ENCODE results near the gene ATP10A. TPM values are rescaled to one million over a fixed set of nuclear protein-coding genes. Genes with fewer than 3 reads are reported as not detected.

Gene ATP10A
- total and polyA plus RNA-seq, 12 donors, result 0.67 to 31.8 (median 16.1) TPM

DNA sequence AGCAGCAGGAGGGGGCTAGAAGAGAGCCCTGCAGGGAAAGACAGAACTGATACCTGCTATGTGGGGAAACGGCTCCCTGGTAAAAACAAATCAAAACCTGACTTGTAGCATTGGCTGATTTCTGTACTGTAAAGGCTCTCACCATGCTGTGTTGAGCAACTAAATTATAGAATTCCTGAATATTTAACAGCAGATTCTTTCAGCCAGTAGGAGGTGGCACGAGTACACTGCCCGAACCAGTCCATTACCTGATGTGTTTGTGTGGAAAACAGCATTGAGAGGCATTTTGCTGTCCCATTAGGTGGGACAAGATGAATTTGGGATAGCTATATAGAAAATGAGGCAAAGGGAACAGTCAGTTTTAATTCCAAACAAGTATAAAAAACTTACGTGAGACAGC, 201.2 kb downstream of the ATP10A start:
- H3K4me3 ChIP-seq, result no peak overlapping the region
- intact Hi-C loops (cut with DNase I), result no loop called here
- DNase-seq, result no peak
- H3K9me3 ChIP-seq (replicated peaks in 1 of 3), result no peaks in the 10 kb centered on the region
- peak overlapping the region in 1 of 5 donors; percentile 56 for H3K27ac ChIP-seq
- no peaks in the 10 kb centered on the region for H3K27me3 ChIP-seq
- WGBS, 4 donors, result 48 to 61% (median 53%) methylated on average over 4 of the region's 4 CpGs
- no peaks in the 10 kb centered on the region for H3K36me3 ChIP-seq (replicated peaks in 1 of 2)
- TF ChIP-seq, protein P1, sequence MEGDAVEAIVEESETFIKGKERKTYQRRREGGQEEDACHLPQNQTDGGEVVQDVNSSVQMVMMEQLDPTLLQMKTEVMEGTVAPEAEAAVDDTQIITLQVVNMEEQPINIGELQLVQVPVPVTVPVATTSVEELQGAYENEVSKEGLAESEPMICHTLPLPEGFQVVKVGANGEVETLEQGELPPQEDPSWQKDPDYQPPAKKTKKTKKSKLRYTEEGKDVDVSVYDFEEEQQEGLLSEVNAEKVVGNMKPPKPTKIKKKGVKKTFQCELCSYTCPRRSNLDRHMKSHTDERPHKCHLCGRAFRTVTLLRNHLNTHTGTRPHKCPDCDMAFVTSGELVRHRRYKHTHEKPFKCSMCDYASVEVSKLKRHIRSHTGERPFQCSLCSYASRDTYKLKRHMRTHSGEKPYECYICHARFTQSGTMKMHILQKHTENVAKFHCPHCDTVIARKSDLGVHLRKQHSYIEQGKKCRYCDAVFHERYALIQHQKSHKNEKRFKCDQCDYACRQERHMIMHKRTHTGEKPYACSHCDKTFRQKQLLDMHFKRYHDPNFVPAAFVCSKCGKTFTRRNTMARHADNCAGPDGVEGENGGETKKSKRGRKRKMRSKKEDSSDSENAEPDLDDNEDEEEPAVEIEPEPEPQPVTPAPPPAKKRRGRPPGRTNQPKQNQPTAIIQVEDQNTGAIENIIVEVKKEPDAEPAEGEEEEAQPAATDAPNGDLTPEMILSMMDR (IDR thresholded peaks at IDR 0.05), result peak in 2 of 6 experiments; percentile 9 to 26
- no peak for TF ChIP-seq POLR2A (IDR thresholded peaks at IDR 0.05)
- H3K4me1 ChIP-seq (replicated peaks in 1 of 2), result no peaks in the 10 kb centered on the region

DNA sequence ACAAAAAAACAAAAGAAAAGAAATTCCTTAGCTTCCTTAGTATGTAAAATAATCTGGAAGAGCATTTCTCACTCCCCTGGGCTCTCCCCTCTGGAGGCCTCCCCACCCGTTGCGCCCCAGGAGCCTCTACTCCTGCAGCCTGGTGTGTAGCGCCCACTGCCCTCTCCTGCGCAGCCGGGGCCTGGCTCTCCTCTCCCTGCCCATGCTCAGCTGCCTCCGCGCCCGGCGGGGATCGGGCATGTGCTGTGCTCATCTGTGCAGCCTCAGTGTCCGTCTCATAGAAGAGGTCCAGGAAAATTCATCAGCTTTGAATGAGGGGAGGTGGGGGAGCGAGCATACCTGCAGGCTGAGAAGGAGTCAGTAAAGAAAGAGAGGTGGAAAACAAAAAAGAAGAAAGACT, 203.9 kb downstream of the ATP10A start:
- no peak for DNase-seq
- 92 to 99% (median 96%) methylated on average over 12 of the region's 12 CpGs for WGBS, 4 donors
- TF ChIP-seq POLR2A (IDR thresholded peaks at IDR 0.05), result no peak
- TF ChIP-seq, protein P1 (IDR thresholded peaks at IDR 0.05), result no peak
- Histone ChIP-seq H3K4me3 (no peak overlapping the region), H3K27ac (no peak overlapping the region), H3K9me3 (replicated peaks in 1 of 3) (no peaks in the 10 kb centered on the region), H3K27me3 (no peaks in the 10 kb centered on the region), H3K36me3 (replicated peaks in 1 of 2) (no peaks in the 10 kb centered on the region), H3K4me1 (replicated peaks in 1 of 2) (no peaks in the 10 kb centered on the region)
- intact Hi-C loops (cut with DNase I), result loop anchor here in 1 of 2 donors (10.0 kb wide), 1 partner anchor 64 kb away; no protein-coding TSS in a partner anchor

DNA sequence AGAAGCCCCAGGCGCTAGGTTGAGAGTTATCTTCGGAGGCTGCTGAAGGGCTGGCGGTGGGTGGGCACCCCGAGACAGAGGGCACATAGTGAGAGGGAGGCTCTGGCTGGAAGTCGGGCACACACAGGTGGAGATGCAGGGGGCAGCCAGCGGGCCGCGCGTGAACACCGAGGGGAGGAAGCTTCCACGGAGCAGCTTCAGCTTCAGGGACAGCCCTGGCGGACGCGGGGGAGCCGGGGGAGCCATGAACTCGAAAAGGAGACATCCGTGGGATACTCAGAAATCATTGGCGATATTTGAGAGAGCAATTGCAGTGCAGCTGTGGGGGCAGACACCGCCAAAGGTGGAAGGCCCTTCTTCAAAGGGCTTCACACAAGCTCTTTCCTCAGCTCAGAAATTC, 204.6 kb downstream of the ATP10A start:
- whole genome bisulfite sequencing, 4 donors, result 93 to 96% (median 96%) methylated on average over 19 of the region's 19 CpGs
- no peak for TF ChIP-seq POLR2A (IDR thresholded peaks at IDR 0.05)
- TF ChIP-seq, protein P1 (IDR thresholded peaks at IDR 0.05), result no peak
- H3K4me1 ChIP-seq (replicated peaks in 1 of 2), result no peaks in the 10 kb centered on the region
- no peak overlapping the region for H3K4me3 ChIP-seq
- DNase-seq, result no peak
- intact Hi-C loops (cut with DNase I), result loop anchor here in 1 of 2 donors (10.0 kb wide), 1 partner anchor 64 kb away; no protein-coding TSS in a partner anchor
- H3K9me3 ChIP-seq (replicated peaks in 1 of 3), result no peaks in the 10 kb centered on the region
- no peaks in the 10 kb centered on the region for H3K36me3 ChIP-seq (replicated peaks in 1 of 2)
- H3K27ac ChIP-seq, result no peak overlapping the region
- no peaks in the 10 kb centered on the region for H3K27me3 ChIP-seq

DNA sequence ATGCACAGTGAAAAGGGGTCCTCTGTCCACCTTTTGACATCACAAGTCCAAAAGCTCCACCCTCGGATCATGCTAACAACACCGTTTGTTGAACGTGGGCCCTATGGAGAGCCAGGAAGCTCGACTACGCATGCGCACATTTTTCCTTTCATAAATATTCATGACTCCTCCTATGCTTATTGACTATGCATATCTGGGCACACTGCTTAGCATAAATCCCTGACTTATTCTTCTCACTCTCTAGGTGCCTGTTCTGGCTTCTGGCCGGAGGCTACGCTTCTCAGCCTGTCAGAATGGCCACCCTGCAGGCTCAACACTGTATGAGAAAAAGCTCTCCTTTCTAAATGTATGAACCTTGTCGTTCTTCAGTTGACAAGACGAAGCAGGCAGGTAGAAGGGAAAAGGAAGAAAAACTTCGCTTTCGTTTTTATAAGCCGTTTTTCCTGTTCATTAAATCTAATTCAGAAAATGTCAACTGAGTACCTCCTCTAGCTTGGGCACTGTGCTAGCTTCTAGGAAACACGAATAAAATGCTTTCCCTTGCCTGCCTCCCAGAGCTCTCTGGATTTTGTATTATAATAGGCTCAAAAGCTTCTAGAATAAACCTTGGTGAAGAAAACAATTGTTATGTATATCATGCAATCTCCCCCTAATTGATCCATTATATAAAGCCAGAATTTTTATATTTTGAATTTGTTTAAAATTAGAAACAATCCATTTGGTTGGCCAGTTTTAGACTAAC, 207.7 kb downstream of the ATP10A start:
- no peaks in the 10 kb centered on the region for H3K4me1 ChIP-seq (replicated peaks in 1 of 2)
- TF ChIP-seq, protein P1 (IDR thresholded peaks at IDR 0.05), result no peak
- no peak for TF ChIP-seq POLR2A (IDR thresholded peaks at IDR 0.05)
- WGBS, 4 donors, result 87 to 93% (median 90%) methylated on average over 14 of the region's 14 CpGs

More for the DNA sequence above, 207.7 kb downstream of the ATP10A start:
- Histone ChIP-seq H3K9me3 (replicated peaks in 1 of 3) (no peaks in the 10 kb centered on the region), H3K27me3 (no peaks in the 10 kb centered on the region), H3K36me3 (replicated peaks in 1 of 2) (no peaks in the 10 kb centered on the region), H3K27ac (no peak overlapping the region), H3K4me3 (no peak overlapping the region)
- no peak for DNase-seq
- intact Hi-C loops (cut with DNase I), result loop anchor here in 1 of 2 donors (10.0 kb wide), 1 partner anchor 61 kb away; no protein-coding TSS in a partner anchor

All from adrenal gland (tissue), 12 donors.